ENCODE results near the gene YTHDF1.
A peak's percentile ranks its signal among the peaks of the same experiment; 100 is the strongest.
"Not testable (repeated sequence)": the region's sequence is repeated elsewhere in the genome, so short reads cannot be mapped to it uniquely, and the experiment has no call there.

Gene YTHDF1

DNA sequence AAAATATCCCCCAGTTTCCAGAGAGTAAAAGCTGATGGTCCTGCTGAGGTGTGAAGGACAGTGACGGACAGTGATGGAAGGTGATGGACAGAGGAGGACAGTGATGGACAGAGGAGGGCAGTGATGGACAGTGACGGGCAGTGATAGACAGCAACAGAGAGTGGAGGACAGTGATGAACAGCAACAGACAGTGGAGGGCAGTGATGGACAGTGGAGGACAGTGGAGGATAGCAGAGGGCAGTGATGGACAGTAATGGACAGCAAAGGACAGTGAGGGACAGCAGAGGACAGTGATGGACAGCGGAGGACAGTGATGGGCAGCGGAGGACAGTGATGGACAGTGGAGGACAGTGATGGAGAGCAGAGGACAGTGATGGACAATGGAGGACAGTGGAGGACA, 41.0 kb upstream of the YTHDF1 start:
- H3K27me3 ChIP-seq (replicated peaks; ENCODE audit: control insufficient read depth, insufficient read depth, low read length) = peaks cover 72% of the 10 kb centered on the region
- DNase-seq (ENCODE audit: low read depth) = no peak
- peaks cover 2% of the 10 kb centered on the region for H3K4me1 ChIP-seq (ENCODE audit: control insufficient read depth, insufficient read depth, low read length)
- H3K36me3 ChIP-seq (ENCODE audit: control insufficient read depth, insufficient read depth, low read length, severe bottlenecking) = no peaks in the 10 kb centered on the region
- H3K4me3 ChIP-seq (ENCODE audit: low read length) = no peak overlapping the region
- no peak overlapping the region for H3K9ac ChIP-seq (ENCODE audit: low read length)
- H3K9me3 ChIP-seq (ENCODE audit: control insufficient read depth, low read length) = peaks cover 4% of the 10 kb centered on the region

DNA sequence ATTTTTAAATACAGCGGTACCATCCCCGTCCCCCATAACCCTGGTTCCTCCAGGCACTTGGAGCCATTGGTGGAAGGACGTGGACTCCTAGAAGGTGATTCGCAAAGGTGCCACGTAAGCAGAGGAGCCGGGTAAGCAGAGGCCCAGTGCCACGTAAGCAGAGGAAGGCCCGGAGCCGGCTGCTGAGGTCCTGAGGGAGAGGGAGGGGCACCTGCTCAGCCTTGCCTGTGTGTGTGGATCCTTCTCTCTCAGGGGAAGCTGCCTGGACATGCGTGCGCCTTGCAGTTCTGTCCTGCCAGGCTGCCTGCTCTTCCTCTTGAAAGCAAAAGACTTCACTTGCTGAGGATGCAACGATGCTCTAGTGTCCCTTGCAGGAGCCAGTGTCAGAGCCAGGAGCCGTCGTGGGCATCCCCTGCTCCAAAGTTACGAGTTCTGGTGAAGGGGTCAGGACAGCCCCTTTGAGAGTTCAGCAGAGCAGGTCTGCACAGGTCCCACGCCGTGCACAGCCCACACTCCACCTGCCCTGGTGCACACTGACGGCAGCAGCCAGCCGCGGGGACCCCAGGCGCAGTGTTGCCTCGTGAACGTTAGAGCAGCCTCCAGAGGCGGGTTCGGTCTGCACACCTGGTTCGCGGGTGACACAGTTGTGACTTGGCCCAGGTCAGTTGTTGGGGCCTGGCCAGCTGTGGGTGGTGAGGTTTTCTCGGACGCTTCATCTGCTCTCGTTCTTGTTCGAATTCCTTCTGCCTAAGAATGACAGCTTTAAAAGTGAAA, 40.2 kb upstream of the YTHDF1 start:
- Histone ChIP-seq H3K27me3 (replicated peaks; ENCODE audit: control insufficient read depth, insufficient read depth, low read length) (peaks cover 71% of the 10 kb centered on the region), H3K4me3 (ENCODE audit: low read length) (no peak overlapping the region), H3K9me3 (ENCODE audit: control insufficient read depth, low read length) (peaks cover 4% of the 10 kb centered on the region), H3K36me3 (ENCODE audit: control insufficient read depth, insufficient read depth, low read length, severe bottlenecking) (no peaks in the 10 kb centered on the region), H3K9ac (ENCODE audit: low read length) (no peak overlapping the region), H3K4me1 (ENCODE audit: control insufficient read depth, insufficient read depth, low read length) (no peaks in the 10 kb centered on the region)
- no peak for DNase-seq (ENCODE audit: low read depth)

DNA sequence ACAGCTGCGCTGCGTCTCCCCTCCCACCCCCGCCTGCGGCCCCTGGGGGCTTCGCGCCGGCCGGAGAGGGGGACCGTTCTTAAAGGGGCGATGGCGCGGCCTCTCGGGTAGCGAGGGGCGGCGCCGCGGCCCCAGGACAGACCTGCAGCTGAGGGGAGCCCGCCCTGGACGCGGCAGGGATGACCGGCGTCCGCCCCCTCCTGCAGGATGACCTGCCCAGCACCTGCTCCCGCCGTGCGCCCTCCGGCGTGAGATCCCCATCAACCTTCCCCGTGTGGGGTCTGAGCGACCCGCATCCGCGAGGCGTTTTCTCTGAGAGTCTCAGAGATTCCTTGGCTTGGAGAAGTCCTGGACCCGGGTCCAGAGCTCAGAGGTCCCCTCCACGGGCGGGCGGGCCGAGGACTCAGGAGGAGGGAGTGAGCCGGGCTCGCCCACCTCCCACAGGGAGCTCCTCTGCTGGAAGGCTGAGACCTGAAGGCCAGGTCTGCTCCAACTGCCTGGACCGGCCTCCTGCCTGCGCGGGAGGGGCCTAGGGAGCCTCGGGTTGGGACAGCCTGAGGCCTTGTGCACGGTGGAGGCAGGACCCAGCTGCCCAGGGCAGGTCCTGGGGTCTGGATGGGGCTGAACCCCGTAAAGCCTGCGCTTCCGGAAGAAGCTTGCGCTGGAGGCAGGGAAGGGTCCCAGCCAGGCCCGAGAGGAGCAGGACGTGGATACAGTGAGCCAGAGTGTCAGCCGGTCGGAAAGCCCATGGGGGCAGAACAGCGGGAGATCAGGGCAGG, 38.9 kb upstream of the YTHDF1 start:
- Histone ChIP-seq H3K4me1 (ENCODE audit: control insufficient read depth, insufficient read depth, low read length) (no peaks in the 10 kb centered on the region), H3K27me3 (replicated peaks; ENCODE audit: control insufficient read depth, insufficient read depth, low read length) (peaks cover 64% of the 10 kb centered on the region), H3K36me3 (ENCODE audit: control insufficient read depth, insufficient read depth, low read length, severe bottlenecking) (no peaks in the 10 kb centered on the region), H3K9me3 (ENCODE audit: control insufficient read depth, low read length) (peaks cover 4% of the 10 kb centered on the region), H3K9ac (ENCODE audit: low read length) (no peak overlapping the region), H3K4me3 (ENCODE audit: low read length) (no peak overlapping the region)
- no peak for DNase-seq (ENCODE audit: low read depth)

DNA sequence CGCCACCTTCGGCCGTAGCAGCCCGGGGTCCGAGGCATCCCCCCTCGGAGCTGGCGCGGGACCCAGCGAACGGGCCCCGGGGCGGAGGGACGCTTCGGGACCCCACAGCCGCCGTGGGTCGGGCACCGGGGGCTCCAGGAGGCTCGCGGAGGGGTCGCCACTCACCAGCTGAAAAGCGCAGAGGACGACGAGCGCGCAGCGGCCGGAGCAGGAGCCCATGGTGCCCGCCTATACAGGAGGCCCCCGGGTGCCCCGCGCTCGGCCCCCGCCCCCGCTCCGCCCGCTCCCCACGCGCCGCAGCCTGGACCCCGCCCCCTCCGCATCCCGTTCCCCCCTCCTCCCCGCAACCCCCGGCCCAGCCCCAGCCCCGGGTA, 38.3 kb upstream of the YTHDF1 start, which contains the start of gene NKAIN4:
Gene NKAIN4 (minus strand): TSS at position 232 of the 374 bp plus-strand sequence. CDS start 13 bp downstream, at position 219.
- H3K4me3 ChIP-seq (ENCODE audit: low read length) = no peak within 1 kb of the TSS
- DNase-seq (ENCODE audit: low read depth) = no peak

DNA sequence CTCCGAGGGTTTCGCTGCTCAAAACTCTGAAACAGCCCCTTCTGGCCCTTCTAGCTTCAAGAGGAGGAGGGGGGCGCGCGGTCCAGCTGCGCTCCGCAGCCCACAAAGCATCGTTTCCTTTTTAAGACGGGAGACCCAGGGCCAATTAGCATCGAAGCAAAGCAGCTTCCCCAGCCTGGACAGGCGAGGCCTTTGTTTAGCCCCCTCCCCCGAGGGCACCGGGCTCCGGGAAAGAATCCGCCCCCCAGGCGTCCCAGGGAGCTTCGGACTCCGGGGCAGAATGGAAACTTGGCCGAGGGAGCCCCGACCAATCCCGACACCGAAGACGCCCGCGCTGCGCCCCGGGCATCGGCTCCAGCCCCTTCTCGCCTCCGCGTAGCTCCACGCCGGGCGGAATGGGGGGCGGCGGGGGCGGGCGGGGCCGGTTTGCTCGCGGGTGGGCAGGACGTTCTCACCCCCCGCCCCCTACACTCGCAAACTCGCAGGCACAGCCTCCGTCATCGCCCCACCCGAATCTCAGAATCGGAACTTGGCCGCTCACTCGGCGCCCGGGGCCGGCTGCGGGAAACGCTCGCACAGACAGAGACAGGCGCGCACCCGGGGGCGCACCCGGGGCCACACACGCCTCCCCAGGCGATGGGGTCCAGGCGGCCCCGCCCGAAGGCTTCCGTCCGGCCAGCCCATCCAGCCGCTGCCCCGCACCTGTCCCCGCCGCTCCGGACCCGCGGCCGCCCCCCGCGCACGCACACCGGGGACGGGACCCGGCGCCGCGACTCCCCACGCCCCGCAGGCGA, 37.7 kb upstream of the YTHDF1 start:
- Histone ChIP-seq H3K4me3 (ENCODE audit: low read length) (no peak overlapping the region), H3K9me3 (ENCODE audit: control insufficient read depth, low read length) (no peaks in the 10 kb centered on the region), H3K36me3 (ENCODE audit: control insufficient read depth, insufficient read depth, low read length, severe bottlenecking) (no peaks in the 10 kb centered on the region), H3K27me3 (replicated peaks; ENCODE audit: control insufficient read depth, insufficient read depth, low read length) (peaks cover 65% of the 10 kb centered on the region), H3K4me1 (ENCODE audit: control insufficient read depth, insufficient read depth, low read length) (no peaks in the 10 kb centered on the region), H3K9ac (ENCODE audit: low read length) (no peak overlapping the region)
- DNase-seq (ENCODE audit: low read depth) = peak; percentile 60

More for the DNA sequence above, 38.3 kb upstream of the YTHDF1 start, which contains the start of gene NKAIN4:
- Histone ChIP-seq H3K9ac (ENCODE audit: low read length) (no peak within 1 kb of the TSS), H3K4me1 (ENCODE audit: control insufficient read depth, insufficient read depth, low read length) (no peaks in the 10 kb centered on the region), H3K36me3 (ENCODE audit: control insufficient read depth, insufficient read depth, low read length, severe bottlenecking) (no peaks in the 10 kb centered on the region), H3K27me3 (replicated peaks; ENCODE audit: control insufficient read depth, insufficient read depth, low read length) (peaks cover 64% of the 10 kb centered on the region), H3K9me3 (ENCODE audit: control insufficient read depth, low read length) (peaks cover under 1% of the 10 kb centered on the region)

DNA sequence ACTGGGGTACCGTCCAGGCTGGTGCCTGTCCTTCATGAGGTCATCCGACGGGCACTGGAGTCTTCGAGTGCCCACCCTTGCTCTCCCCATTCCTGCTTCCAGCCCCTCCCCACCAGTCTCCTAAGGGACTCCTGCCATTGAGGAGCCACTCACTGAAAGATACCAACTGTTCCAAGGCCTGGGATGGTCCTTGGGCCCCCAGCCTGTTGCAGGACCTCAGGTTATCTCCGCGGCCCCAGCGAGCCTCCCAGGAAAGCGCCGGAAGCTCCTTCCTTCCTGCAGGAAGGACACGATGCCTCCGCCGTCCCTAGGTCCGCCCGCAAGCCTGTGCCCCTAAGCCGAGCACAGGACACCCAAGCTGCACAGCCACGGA, 37.1 kb upstream of the YTHDF1 start:
- Histone ChIP-seq H3K4me3 (ENCODE audit: low read length) (no peak overlapping the region), H3K9ac (ENCODE audit: low read length) (no peak overlapping the region), H3K4me1 (ENCODE audit: control insufficient read depth, insufficient read depth, low read length) (no peaks in the 10 kb centered on the region), H3K9me3 (ENCODE audit: control insufficient read depth, low read length) (no peaks in the 10 kb centered on the region), H3K27me3 (replicated peaks; ENCODE audit: control insufficient read depth, insufficient read depth, low read length) (peaks cover 65% of the 10 kb centered on the region), H3K36me3 (ENCODE audit: control insufficient read depth, insufficient read depth, low read length, severe bottlenecking) (no peaks in the 10 kb centered on the region)
- DNase-seq (ENCODE audit: low read depth) = no peak

DNA sequence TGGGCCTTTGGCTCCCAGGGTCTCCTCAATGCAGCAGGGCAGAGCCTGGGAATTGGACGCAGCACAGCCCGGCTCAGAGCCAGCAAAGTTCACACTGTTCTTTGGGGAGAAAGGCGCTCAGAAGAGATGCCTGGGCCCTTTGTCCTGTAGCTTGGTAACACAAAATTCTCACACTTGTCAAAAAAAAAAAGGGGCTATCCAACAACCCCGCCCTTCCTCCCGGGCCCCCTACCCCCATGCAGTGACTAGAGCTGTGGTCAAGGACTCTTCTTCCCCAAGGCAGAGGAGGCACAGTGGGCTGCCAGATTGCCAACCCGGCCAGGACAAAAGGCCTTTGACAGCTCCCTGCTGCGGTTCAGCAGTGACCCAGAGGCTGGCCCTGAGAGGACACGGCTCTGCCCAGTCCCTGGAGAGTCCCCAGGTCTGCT, 36.4 kb upstream of the YTHDF1 start:
- no peak overlapping the region for H3K9ac ChIP-seq (ENCODE audit: low read length)
- peaks cover 62% of the 10 kb centered on the region for H3K27me3 ChIP-seq (replicated peaks; ENCODE audit: control insufficient read depth, insufficient read depth, low read length)
- H3K9me3 ChIP-seq (ENCODE audit: control insufficient read depth, low read length) = no peaks in the 10 kb centered on the region
- no peaks in the 10 kb centered on the region for H3K36me3 ChIP-seq (ENCODE audit: control insufficient read depth, insufficient read depth, low read length, severe bottlenecking)
- no peaks in the 10 kb centered on the region for H3K4me1 ChIP-seq (ENCODE audit: control insufficient read depth, insufficient read depth, low read length)
- no peak overlapping the region for H3K4me3 ChIP-seq (ENCODE audit: low read length)
- DNase-seq (ENCODE audit: low read depth) = no peak

DNA sequence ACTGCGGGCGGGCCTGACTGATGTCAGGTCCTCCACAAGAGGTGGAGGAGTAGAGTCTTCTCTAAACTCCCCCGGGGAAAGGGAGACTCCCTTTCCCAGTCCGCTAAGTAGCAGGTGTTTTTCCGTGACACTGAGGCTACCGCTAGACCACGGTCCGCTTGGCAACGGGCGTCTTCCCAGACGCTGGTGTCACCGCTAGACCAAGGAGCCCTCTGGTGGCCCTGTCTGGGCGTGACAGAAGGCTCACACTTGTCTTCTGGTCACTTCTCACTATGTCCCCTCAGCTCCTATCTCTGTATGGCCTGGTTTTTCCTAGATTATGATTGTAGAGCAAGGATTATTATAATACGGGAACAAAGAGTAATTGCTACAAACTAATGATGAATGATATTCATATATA, 35.4 kb upstream of the YTHDF1 start:
- peaks cover 61% of the 10 kb centered on the region for H3K27me3 ChIP-seq (replicated peaks; ENCODE audit: control insufficient read depth, insufficient read depth, low read length)
- not testable (repeated sequence) for H3K4me3 ChIP-seq (ENCODE audit: low read length); H3K9me3 ChIP-seq (ENCODE audit: control insufficient read depth, low read length); H3K9ac ChIP-seq (ENCODE audit: low read length); DNase-seq (ENCODE audit: low read depth); H3K36me3 ChIP-seq (ENCODE audit: control insufficient read depth, insufficient read depth, low read length, severe bottlenecking); H3K4me1 ChIP-seq (ENCODE audit: control insufficient read depth, insufficient read depth, low read length)

DNA sequence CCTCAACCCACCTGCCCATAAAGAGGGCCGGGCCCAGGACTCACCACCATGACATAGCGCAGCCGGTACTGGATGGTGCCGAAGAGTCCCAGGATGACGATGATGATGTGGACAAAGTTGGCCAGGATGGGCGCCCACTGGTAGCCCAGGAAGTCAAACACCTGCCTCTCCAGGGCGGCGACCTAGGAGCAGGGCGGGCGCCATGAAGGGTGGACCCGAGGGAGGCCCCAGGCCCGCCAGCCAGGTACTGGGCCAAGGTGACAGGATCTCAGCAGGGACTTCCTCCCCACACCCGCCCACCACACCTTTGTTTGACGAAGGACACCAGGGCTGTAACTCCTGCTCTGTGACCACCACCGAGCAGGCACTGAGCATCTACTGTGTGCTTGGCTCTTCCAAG, 34.0 kb upstream of the YTHDF1 start:
- H3K27me3 ChIP-seq (replicated peaks; ENCODE audit: control insufficient read depth, insufficient read depth, low read length) = peaks cover 50% of the 10 kb centered on the region
- no peaks in the 10 kb centered on the region for H3K9me3 ChIP-seq (ENCODE audit: control insufficient read depth, low read length)
- no peaks in the 10 kb centered on the region for H3K4me1 ChIP-seq (ENCODE audit: control insufficient read depth, insufficient read depth, low read length)
- no peak overlapping the region for H3K4me3 ChIP-seq (ENCODE audit: low read length)
- H3K9ac ChIP-seq (ENCODE audit: low read length) = no peak overlapping the region
- no peaks in the 10 kb centered on the region for H3K36me3 ChIP-seq (ENCODE audit: control insufficient read depth, insufficient read depth, low read length, severe bottlenecking)
- no peak for DNase-seq (ENCODE audit: low read depth)

DNA sequence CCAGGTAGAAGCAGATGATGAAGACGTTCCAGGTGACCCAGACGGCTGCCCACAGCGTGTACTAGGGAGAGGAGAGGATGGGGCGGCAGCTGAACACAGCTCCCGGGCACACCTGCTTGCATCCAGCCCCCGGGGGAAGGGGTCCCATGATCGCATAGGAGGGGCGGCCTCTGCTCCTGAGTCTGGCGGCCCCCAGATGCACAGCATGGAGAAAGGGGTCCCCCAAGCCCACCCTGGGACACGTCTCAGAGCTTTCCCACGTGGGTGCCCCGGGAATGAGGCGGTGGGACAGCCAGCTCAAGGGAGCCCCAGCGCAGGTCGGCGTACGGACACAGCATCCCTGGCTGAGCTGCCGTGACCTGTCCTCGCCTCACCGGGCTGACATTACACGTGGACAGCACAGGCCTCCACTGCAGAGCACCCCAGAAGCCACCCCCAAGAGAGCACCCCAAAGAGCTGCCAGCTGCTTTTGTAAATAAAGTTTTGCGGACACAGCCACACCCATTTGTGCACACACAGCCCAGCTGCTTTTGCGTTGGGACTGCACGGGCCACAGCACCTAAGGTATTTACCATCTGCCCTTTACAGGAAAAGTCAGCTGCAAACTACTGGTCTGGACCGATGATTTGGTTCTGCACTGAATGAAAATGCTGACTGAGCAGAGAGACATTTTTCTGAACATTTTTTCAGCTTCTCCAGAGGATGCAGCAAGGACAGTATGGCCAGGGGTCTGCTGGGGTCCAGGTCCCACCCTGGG, 33.1 kb upstream of the YTHDF1 start:
- no peak for DNase-seq (ENCODE audit: low read depth)
- Histone ChIP-seq H3K9ac (ENCODE audit: low read length) (no peak overlapping the region), H3K27me3 (replicated peaks; ENCODE audit: control insufficient read depth, insufficient read depth, low read length) (peaks cover 56% of the 10 kb centered on the region), H3K36me3 (ENCODE audit: control insufficient read depth, insufficient read depth, low read length, severe bottlenecking) (no peaks in the 10 kb centered on the region), H3K9me3 (ENCODE audit: control insufficient read depth, low read length) (no peaks in the 10 kb centered on the region), H3K4me3 (ENCODE audit: low read length) (no peak overlapping the region), H3K4me1 (ENCODE audit: control insufficient read depth, insufficient read depth, low read length) (no peaks in the 10 kb centered on the region)

Data from adipocyte (in vitro differentiated cells).